GM12878 (cell line): ENCODE measurements around the gene POMT2. TPM values are rescaled to one million over a fixed set of nuclear protein-coding genes. Genes with fewer than 3 reads are reported as not detected.

Experiments
- ATAC-seq: fragments of 200-7000 bp; cut with Tn5 transposase; 3 replicates; pipeline ENCODE4 v1.9.1; 2020; ENCODE audit warnings: mild to moderate bottlenecking, moderate library complexity
- BruUV-seq: library from RNA; stranded (reverse); fragments of 400-500 nt; replicated peaks from 2 replicates; lab custom pipeline; 2021; lab: Mats Ljungman, UMichigan
- CTCF ChIA-PET: fragments of 300-600 bp; sonication (Branson Sonifier 250); formaldehyde crosslinking; extraction: SDS; loops from one replicate; lab custom pipeline; 2021; ENCODE audit warnings: inconsistent platforms; lab: Yijun Ruan, JAX
- POLR2A ChIA-PET: fragments of 350-600 bp; formaldehyde crosslinking; extraction: SDS; loops from one replicate; lab custom pipeline; 2021; ENCODE audit warnings: inconsistent platforms; lab: Charles Lee
- RAD21 ChIA-PET: fragments of 300-600 bp; sonication (Branson Sonifier 250); formaldehyde crosslinking; loops from one replicate; lab custom pipeline; 2023; ENCODE audit warnings: antibody characterized with exemption; ENCODE audit not compliant: unreplicated experiment; lab: Charles Lee
- SMC1A ChIA-PET: fragments of 300-600 bp; sonication (Branson Sonifier 250); formaldehyde crosslinking; loops from one replicate; lab custom pipeline; 2023; ENCODE audit not compliant: unreplicated experiment, uncharacterized antibody; lab: Charles Lee
- DNase-seq: peaks from one replicate; pipeline ENCODE4 v3.0.0-alpha.2; 2011; ENCODE audit warnings: low read depth, low spot score
- FAIRE-seq: peaks from 3 replicates; lab custom pipeline; 2011; peaks lifted over from hg19 to GRCh38; lab: Jason Lieb, UNC
- H2AFZ ChIP-seq: 2 replicates; pipeline ENCODE4 v1.6.0; 2011; ENCODE audit warnings: low read depth, low read length, control low read depth; ENCODE audit not compliant: control insufficient read depth
- H3K27ac ChIP-seq: 2 replicates; pipeline ENCODE4 v1.5.1; 2011; ENCODE audit warnings: control low read depth; ENCODE audit not compliant: control insufficient read depth, insufficient read depth
- H3K27me3 ChIP-seq, 2 experiments: replicated peaks in 1 of 2; 2 replicates each; pipeline versions ENCODE4 v1.6.0 to v1.6.1; 2011; ENCODE audit warnings: low read length in 1 of 2; ENCODE audit not compliant: control insufficient read depth in 2 of 2, insufficient read depth in 2 of 2
- H3K36me3 ChIP-seq, 2 experiments: 2 replicates each; pipeline ENCODE4 v1.5.1; 2011; ENCODE audit warnings: low read length in 1 of 2; ENCODE audit not compliant: control insufficient read depth in 2 of 2, insufficient read depth in 2 of 2
- H3K4me1 ChIP-seq: 2 replicates; pipeline ENCODE4 v1.6.1; 2011; ENCODE audit warnings: mild to moderate bottlenecking, low read length, moderate library complexity, mixed read lengths; ENCODE audit not compliant: control insufficient read depth, insufficient read depth
- H3K4me2 ChIP-seq: 2 replicates; pipeline ENCODE4 v1.6.0; 2011; ENCODE audit warnings: control low read depth; ENCODE audit not compliant: control insufficient read depth, insufficient read depth
- H3K4me3 ChIP-seq: fragments of 200-600 bp; sonication (generic); 2 replicates; pipeline ENCODE4 v1.5.1; 2016
- H3K79me2 ChIP-seq: 2 replicates; pipeline ENCODE4 v1.6.0; 2011; ENCODE audit warnings: low read length; ENCODE audit not compliant: control insufficient read depth, insufficient read depth
- H3K9ac ChIP-seq: 2 replicates; pipeline ENCODE4 v1.8.0; 2011; ENCODE audit warnings: low read length, control low read depth, mixed read lengths; ENCODE audit not compliant: control insufficient read depth, insufficient read depth
- H3K9me3 ChIP-seq: replicated peaks from 3 replicates; pipeline ENCODE4 v1.5.1; 2011; ENCODE audit warnings: mild to moderate bottlenecking, low read length; ENCODE audit not compliant: control insufficient read depth, insufficient read depth
- H4K20me1 ChIP-seq: 2 replicates; pipeline ENCODE4 v1.6.0; 2011; ENCODE audit not compliant: control insufficient read depth, insufficient read depth
- DPF2 ChIP-seq: fragments of 450-650 bp; IDR thresholded peaks from 2 replicates; pipeline ENCODE4 v1.6.1; 2017; ENCODE audit warnings: mild to moderate bottlenecking
- ESRRA ChIP-seq: IDR thresholded peaks from 2 replicates; pipeline ENCODE4 v1.6.1; 2012; ENCODE audit warnings: mild to moderate bottlenecking, low read length, improper control_type of control experiment
- EZH2 ChIP-seq: IDR thresholded peaks from 2 replicates; pipeline ENCODE4 v1.6.1; 2012; ENCODE audit warnings: low read depth, mild to moderate bottlenecking, control low read depth, inconsistent platforms, low read length, borderline replicate concordance; ENCODE audit not compliant: control insufficient read depth
- FOXK2 ChIP-seq: fragments of 450-650 bp; IDR thresholded peaks from 2 replicates; pipeline ENCODE4 v1.6.1; 2017; ENCODE audit warnings: mild to moderate bottlenecking, moderate library complexity
- FOXM1 ChIP-seq: IDR thresholded peaks from 2 replicates; pipeline ENCODE4 v1.6.1; 2012; ENCODE audit warnings: low read depth, mild to moderate bottlenecking, inconsistent platforms, low read length, moderate library complexity
- HDAC6 ChIP-seq: fragments of 200-600 bp; sonication (generic); IDR thresholded peaks from one replicate; pipeline ENCODE4 v1.8.0; 2017; ENCODE audit warnings: antibody characterized with exemption; ENCODE audit not compliant: unreplicated experiment
- KLF5 ChIP-seq: fragments of 450-650 bp; IDR thresholded peaks from 2 replicates; pipeline ENCODE4 v1.6.1; 2014; ENCODE audit warnings: mild to moderate bottlenecking; ENCODE audit not compliant: partially characterized antibody
- SMARCA5 ChIP-seq: fragments of 450-650 bp; IDR thresholded peaks from 2 replicates; pipeline ENCODE4 v1.6.1; 2017; ENCODE audit warnings: mild to moderate bottlenecking
- USF1 ChIP-seq: IDR thresholded peaks from 2 replicates; pipeline ENCODE4 v1.6.1; 2011; ENCODE audit warnings: borderline replicate concordance, low read depth, mild to moderate bottlenecking, moderate library complexity, mixed read lengths, low read length; ENCODE audit not compliant: insufficient read depth; ENCODE audit errors: extremely low read length
- ZBED1 ChIP-seq: IDR thresholded peaks from 2 replicates; pipeline ENCODE4 v1.6.1; 2016; ENCODE audit warnings: borderline replicate concordance
- ZNF622 ChIP-seq: fragments of 450-650 bp; IDR thresholded peaks from 2 replicates; pipeline ENCODE4 v1.6.1; 2017; ENCODE audit warnings: mild to moderate bottlenecking, inconsistent platforms
- WGBS: methylation state at CpG from one replicate; pipeline ENCODE4 v1.1.6; 2016; ENCODE audit warnings: low lambda C conversion rate; ENCODE audit not compliant: insufficient replicate concordance, insufficient coverage; ENCODE audit errors: missing lambda C conversion rate; 5-methylcytosine and 5-hydroxymethylcytosine counted together
- in situ Hi-C: fragments of 300-500 bp; cut with MboI; formaldehyde crosslinking; loops from 9 replicates; pipeline ENCODE4 v1.14.3; 2018; ENCODE audit warnings: mixed read lengths
- intact Hi-C: fragments of 100-400 bp; cut with micrococcal nuclease; formaldehyde crosslinking; loops from one replicate; pipeline ENCODE4 v1.14.2; 2022; ENCODE audit not compliant: unreplicated experiment
- polyA plus RNA-seq, 11 experiments: library from polyadenylated mRNA; depleted of rRNA in 4 of 11; unstranded in 6 of 11; stranded (reverse) in 5 of 11; fragments of >200 nt; fragmentation: Nextera tagmentation in 4 of 11; fragmentation: Illumina TruSeq in 1 of 11; extraction: Ambion mirVana in 4 of 11; extraction: Trizol in 1 of 11; gene quantifications; 1 replicate in 1 of 11; 2 replicates in 10 of 11; pipeline versions ENCODE4 v1.2.1 to v1.2.3, GENCODE V29; 2011 to 2016; ENCODE audit warnings: inconsistent platforms in 2 of 11, missing spikeins in 2 of 11, low read depth in 1 of 11
- total RNA-seq, 4 experiments: library from RNA; depleted of rRNA in 3 of 4; stranded (reverse); fragments of >200 nt in 3 of 4; fragmentation: Illumina TruSeq in 1 of 4; extraction: Trizol in 1 of 4; gene quantifications; 2 replicates each; pipeline versions ENCODE4 v1.2.1 to v1.2.3, GENCODE V29; 2013 to 2021

POMT2 gene
- total and polyA plus RNA-seq, 10 of the 15 experiments (the other 5 are each of a cell fraction or from before 2014, with no cell fraction given) = 0.23 to 13.9 (median 6.5) TPM

GRCh38 chr14:77311217-77311616 is 9.5 kb downstream of the POMT2 start:
- CTCF ChIA-PET = interaction anchor here (6.5 to 7.5 kb wide), 2 partner anchors 10 to 159 kb away, joined by 158 to 159 read pairs; no protein-coding TSS in a partner anchor
- POLR2A ChIA-PET = no interaction called here
- Histone ChIP-seq H3K4me1 (no peaks in the 10 kb centered on the region), H3K9me3 (no peaks in the 10 kb centered on the region), H3K79me2 (no peaks in the 10 kb centered on the region), H3K4me3 (no peak overlapping the region), H3K36me3 (no peaks in the 10 kb centered on the region; a peak in 1 of 4 replicates), H4K20me1 (no peaks in the 10 kb centered on the region), H3K9ac (no peak overlapping the region), H2AFZ (no peak overlapping the region), H3K27ac (no peak overlapping the region), H3K27me3 (no peaks in the 10 kb centered on the region), H3K4me2 (no peak overlapping the region)
- ATAC-seq = no peak
- no peak for TF ChIP-seq FOXM1
- no peak for TF ChIP-seq KLF5
- no peak for TF ChIP-seq SMARCA5
- no peak for TF ChIP-seq ESRRA
- no peak for TF ChIP-seq DPF2
- TF ChIP-seq EZH2 = no peak
- no peak for TF ChIP-seq ZBED1
- no peak for TF ChIP-seq FOXK2
- no peak for TF ChIP-seq ZNF622
- no peak for TF ChIP-seq HDAC6
- no peak for TF ChIP-seq USF1
- BruUV-seq = no TSS peak
- no peak for DNase-seq
- RAD21 ChIA-PET = no interaction called here
- no peak for FAIRE-seq
- in situ Hi-C loops = no loop called here
- SMC1A ChIA-PET = no interaction called here
- intact Hi-C loops = no loop called here
- 91% methylated on average over 2 of the region's 2 CpGs for WGBS
